Spinal cord (tissue), 10 donors: ENCODE results near the gene DDX47. TPM values are rescaled to one million over a fixed set of nuclear protein-coding genes. Genes with fewer than 3 reads are reported as not detected.
A peak's percentile ranks its signal among the peaks of the same experiment; 100 is the strongest.

Experiments
- DNase-seq, 6 donors: peaks; one replicate each; pipeline versions ENCODE4 v3.0.0 to v3.0.0-alpha.2; 2013 to 2015; ENCODE audit warnings: low spot score in 6 of 6, low read depth in 4 of 6
- H3K27ac ChIP-seq: one replicate; pipeline ENCODE4 v1.5.1; 2013; ENCODE audit warnings: low read depth, low read length, control low read depth
- H3K27me3 ChIP-seq: one replicate; pipeline ENCODE4 v1.6.1; 2013; ENCODE audit warnings: low read length; ENCODE audit not compliant: control insufficient read depth, insufficient read depth
- H3K36me3 ChIP-seq: one replicate; pipeline ENCODE4 v1.6.1; 2013; ENCODE audit warnings: low read length; ENCODE audit not compliant: control insufficient read depth, insufficient read depth
- H3K4me1 ChIP-seq: one replicate; pipeline ENCODE4 v1.6.1; 2013; ENCODE audit warnings: low read length; ENCODE audit not compliant: control insufficient read depth, insufficient read depth
- H3K4me3 ChIP-seq: one replicate; pipeline ENCODE4 v1.5.1; 2013; ENCODE audit warnings: low read depth, low read length, control low read depth
- H3K9me3 ChIP-seq: one replicate; pipeline ENCODE4 v1.6.1; 2013; ENCODE audit warnings: low read length; ENCODE audit not compliant: control insufficient read depth, insufficient read depth
- WGBS: methylation state at CpG from one replicate; pipeline ENCODE4 v1.1.5; 2013; ENCODE audit warnings: missing lambda C conversion rate; ENCODE audit not compliant: insufficient coverage; 5-methylcytosine and 5-hydroxymethylcytosine counted together
- long read RNA-seq, 4 donors: transcript quantifications; one replicate each; lab custom pipeline, GENCODE V29; 2026
- polyA plus RNA-seq, 2 donors: library from polyadenylated mRNA; unstranded; fragments of 120-200 nt; gene quantifications; one replicate each; pipeline ENCODE4 v1.2.1, GENCODE V29; 2013; ENCODE audit not compliant: insufficient read length in 2 of 2
- total RNA-seq, 2 donors: library from RNA; depleted of rRNA in 1 of 2; stranded (reverse); fragments of 120-200 nt in 1 of 2; fragments of >200 nt in 1 of 2; gene quantifications; one replicate each; pipeline versions ENCODE4 v1.2.3 to v1.2.4, GENCODE V29; 2013 to 2014
- donor health status: healthy.

The DDX47 gene
- total RNA-seq, result 10 to 100 TPM; 56.3 to 66.3 TPM
- polyA plus RNA-seq, result 10 to 100 TPM; 54.1 to 54.9 TPM
- long read RNA-seq, donor 1, transcript DDX47-202 (12 exons, 1,817 nt), result major isoform, 12 of 15 reads
- long read RNA-seq, donor 1, partial matches to known transcripts, result 0 of 15 reads
- long read RNA-seq, donor 1, other reads (novel, unspliced or antisense), result 0 of 15 reads
- long read RNA-seq, donor 2, transcript DDX47-202 (12 exons, 1,817 nt), result major isoform, 6 of 7 reads
- long read RNA-seq, donor 2, partial matches to known transcripts, result 0 of 7 reads
- long read RNA-seq, donor 2, other reads (novel, unspliced or antisense), result 0 of 7 reads
- long read RNA-seq, donor 3, transcript DDX47-202 (12 exons, 1,817 nt), result major isoform, 8 of 10 reads
- long read RNA-seq, donor 3, partial matches to known transcripts, result 0 of 10 reads
- long read RNA-seq, donor 3, other reads (novel, unspliced or antisense), result 0 of 10 reads
- long read RNA-seq, donor 4, transcript DDX47-202 (12 exons, 1,817 nt), result major isoform, 19 of 23 reads
- long read RNA-seq, donor 4, partial matches to known transcripts, result 0 of 23 reads
- long read RNA-seq, donor 4, other reads (novel, unspliced or antisense), result 0 of 23 reads

GRCh38 chr12:12813120-12814101, at the start of gene DDX47:
Gene DDX47, plus strand, starts transcription at chr12:12813346. Its CDS starts 22 bp downstream, at chr12:12813368.
- Histone ChIP-seq H3K27me3 (no peaks in the 10 kb centered on the region), H3K27ac (peak within 1 kb of the TSS; percentile 69), H3K4me3 (peak within 1 kb of the TSS; percentile 100), H3K4me1 (peaks cover 4% of the 10 kb centered on the region), H3K36me3 (no peaks in the 10 kb centered on the region), H3K9me3 (no peaks in the 10 kb centered on the region)
- DNase-seq, result peak; percentile 86 to 98 (median 90)
- WGBS, result under 1% methylated on average over 27 of the region's 35 CpGs

GRCh38 chr12:12764824-12765223, 48.3 kb upstream of the DDX47 start:
- H3K27ac ChIP-seq, result no peak overlapping the region
- H3K36me3 ChIP-seq, result no peaks in the 10 kb centered on the region
- no peaks in the 10 kb centered on the region for H3K27me3 ChIP-seq
- H3K4me3 ChIP-seq, result no peak overlapping the region
- H3K4me1 ChIP-seq, result no peaks in the 10 kb centered on the region
- DNase-seq, result no peak
- no peaks in the 10 kb centered on the region for H3K9me3 ChIP-seq

- Histone ChIP-seq H3K4me1 (no peaks in the 10 kb centered on the region), H3K27me3 (no peaks in the 10 kb centered on the region), H3K4me3 (no peak overlapping the region), H3K27ac (no peak overlapping the region), H3K9me3 (no peaks in the 10 kb centered on the region), H3K36me3 (no peaks in the 10 kb centered on the region)
- no peak for DNase-seq
- WGBS, result no CpG with 5 or more reads among the region's 6 CpGs
Measured at GRCh38 chr12:12770262-12770661, 42.9 kb upstream of the DDX47 start.

- H3K27ac ChIP-seq, result no peak overlapping the region
- no peaks in the 10 kb centered on the region for H3K9me3 ChIP-seq
- H3K36me3 ChIP-seq, result no peaks in the 10 kb centered on the region
- H3K4me3 ChIP-seq, result no peak overlapping the region
- DNase-seq, result no peak
- H3K4me1 ChIP-seq, result no peaks in the 10 kb centered on the region
- WGBS, result 17% methylated on average over 1 of the region's 3 CpGs
- no peaks in the 10 kb centered on the region for H3K27me3 ChIP-seq
Measured at GRCh38 chr12:12774791-12775190, 38.4 kb upstream of the DDX47 start.

GRCh38 chr12:12776261-12776660, 36.9 kb upstream of the DDX47 start:
- Histone ChIP-seq H3K4me1 (no peaks in the 10 kb centered on the region), H3K9me3 (no peaks in the 10 kb centered on the region), H3K27me3 (no peaks in the 10 kb centered on the region), H3K27ac (no peak overlapping the region), H3K4me3 (no peak overlapping the region), H3K36me3 (no peaks in the 10 kb centered on the region)
- WGBS, result 71% methylated on average over 3 of the region's 5 CpGs
- no peak for DNase-seq

GRCh38 chr12:12777092-12777491, 36.1 kb upstream of the DDX47 start:
- Histone ChIP-seq H3K36me3 (no peaks in the 10 kb centered on the region), H3K9me3 (no peaks in the 10 kb centered on the region), H3K4me3 (no peak overlapping the region), H3K27me3 (no peaks in the 10 kb centered on the region), H3K27ac (no peak overlapping the region), H3K4me1 (no peaks in the 10 kb centered on the region)
- 71% methylated on average over 1 of the region's 3 CpGs for WGBS
- no peak for DNase-seq

GRCh38 chr12:12779007-12779406, 34.1 kb upstream of the DDX47 start:
- Histone ChIP-seq H3K27ac (no peak overlapping the region), H3K4me3 (no peak overlapping the region), H3K27me3 (no peaks in the 10 kb centered on the region), H3K36me3 (no peaks in the 10 kb centered on the region), H3K4me1 (no peaks in the 10 kb centered on the region), H3K9me3 (no peaks in the 10 kb centered on the region)
- WGBS, result no CpG with 5 or more reads among the region's 2 CpGs
- no peak for DNase-seq

GRCh38 chr12:12779529-12779928, 33.6 kb upstream of the DDX47 start:
- Histone ChIP-seq H3K36me3 (no peaks in the 10 kb centered on the region), H3K9me3 (no peaks in the 10 kb centered on the region), H3K4me1 (no peaks in the 10 kb centered on the region), H3K27ac (peak overlapping the region; percentile 10), H3K4me3 (no peak overlapping the region), H3K27me3 (no peaks in the 10 kb centered on the region)
- DNase-seq, result peak in 1 of 6 donors; percentile 35
- 13% methylated on average over 1 of the region's 3 CpGs for WGBS

- Histone ChIP-seq H3K27ac (peak overlapping the region; percentile 95), H3K4me1 (peaks cover 16% of the 10 kb centered on the region), H3K4me3 (no peak overlapping the region), H3K9me3 (no peaks in the 10 kb centered on the region), H3K36me3 (no peaks in the 10 kb centered on the region), H3K27me3 (no peaks in the 10 kb centered on the region)
- no peak for DNase-seq
- WGBS, result no CpG with 5 or more reads among the region's 2 CpGs
Measured at GRCh38 chr12:12784116-12784515, 29.0 kb upstream of the DDX47 start.
